ENCODE measurements around the gene IDE.

DNA sequence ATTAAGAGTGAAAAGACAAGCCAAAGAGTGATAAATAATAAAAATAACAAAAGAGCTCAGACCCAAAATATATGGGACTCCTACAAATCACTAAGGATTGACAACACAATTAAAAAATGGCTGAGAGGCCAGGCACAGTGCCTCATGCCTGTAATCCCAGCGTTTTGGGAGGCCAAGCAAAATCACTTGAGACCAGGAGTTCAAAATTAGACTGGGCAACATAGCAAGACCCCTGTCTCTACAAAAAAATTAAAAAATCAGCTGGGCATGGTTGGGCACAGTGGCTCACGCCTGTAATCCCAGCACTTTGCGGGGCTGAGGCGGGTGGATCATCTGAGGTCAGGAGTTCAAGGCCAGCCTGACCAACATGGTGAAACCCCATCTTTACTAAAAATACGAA is 137.3 kb downstream of the IDE start:
- TF ChIP-seq RARB (CRISPR knock-in tag; IDR thresholded peaks at IDR 0.05) (no peak), TOX (CRISPR knock-in tag; IDR thresholded peaks at IDR 0.05; ENCODE audit: borderline replicate concordance) (no peak), ARNTL (CRISPR knock-in tag; IDR thresholded peaks at IDR 0.05; ENCODE audit: borderline replicate concordance, low read depth) (no peak), GLIS3 (CRISPR knock-in tag; IDR thresholded peaks at IDR 0.05) (no peak), ZFP3 (CRISPR knock-in tag; IDR thresholded peaks at IDR 0.05) (no peak), ZC3H10 (CRISPR knock-in tag; IDR thresholded peaks at IDR 0.05) (no peak), ZNF565 (CRISPR knock-in tag; conservative IDR thresholded peaks at IDR 0.05; ENCODE audit: low read depth) (no peak)
- TF ChIP-seq, protein P1, sequence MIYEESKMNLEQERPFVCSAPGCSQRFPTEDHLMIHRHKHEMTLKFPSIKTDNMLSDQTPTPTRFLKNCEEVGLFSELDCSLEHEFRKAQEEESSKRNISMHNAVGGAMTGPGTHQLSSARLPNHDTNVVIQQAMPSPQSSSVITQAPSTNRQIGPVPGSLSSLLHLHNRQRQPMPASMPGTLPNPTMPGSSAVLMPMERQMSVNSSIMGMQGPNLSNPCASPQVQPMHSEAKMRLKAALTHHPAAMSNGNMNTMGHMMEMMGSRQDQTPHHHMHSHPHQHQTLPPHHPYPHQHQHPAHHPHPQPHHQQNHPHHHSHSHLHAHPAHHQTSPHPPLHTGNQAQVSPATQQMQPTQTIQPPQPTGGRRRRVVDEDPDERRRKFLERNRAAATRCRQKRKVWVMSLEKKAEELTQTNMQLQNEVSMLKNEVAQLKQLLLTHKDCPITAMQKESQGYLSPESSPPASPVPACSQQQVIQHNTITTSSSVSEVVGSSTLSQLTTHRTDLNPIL (CRISPR knock-in tag; IDR thresholded peaks at IDR 0.05; ENCODE audit: low read depth) = no peak
- TF ChIP-seq, protein P2, sequence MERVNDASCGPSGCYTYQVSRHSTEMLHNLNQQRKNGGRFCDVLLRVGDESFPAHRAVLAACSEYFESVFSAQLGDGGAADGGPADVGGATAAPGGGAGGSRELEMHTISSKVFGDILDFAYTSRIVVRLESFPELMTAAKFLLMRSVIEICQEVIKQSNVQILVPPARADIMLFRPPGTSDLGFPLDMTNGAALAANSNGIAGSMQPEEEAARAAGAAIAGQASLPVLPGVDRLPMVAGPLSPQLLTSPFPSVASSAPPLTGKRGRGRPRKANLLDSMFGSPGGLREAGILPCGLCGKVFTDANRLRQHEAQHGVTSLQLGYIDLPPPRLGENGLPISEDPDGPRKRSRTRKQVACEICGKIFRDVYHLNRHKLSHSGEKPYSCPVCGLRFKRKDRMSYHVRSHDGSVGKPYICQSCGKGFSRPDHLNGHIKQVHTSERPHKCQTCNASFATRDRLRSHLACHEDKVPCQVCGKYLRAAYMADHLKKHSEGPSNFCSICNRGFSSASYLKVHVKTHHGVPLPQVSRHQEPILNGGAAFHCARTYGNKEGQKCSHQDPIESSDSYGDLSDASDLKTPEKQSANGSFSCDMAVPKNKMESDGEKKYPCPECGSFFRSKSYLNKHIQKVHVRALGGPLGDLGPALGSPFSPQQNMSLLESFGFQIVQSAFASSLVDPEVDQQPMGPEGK (CRISPR knock-in tag; IDR thresholded peaks at IDR 0.05; ENCODE audit: borderline replicate concordance) = no peak

Measured in SK-N-SH treated with all-trans-retinoic acid at 6 μM for 48 hours (cell line).